Liver (tissue), 3 donors: ENCODE data around the gene MFAP2.

Source experiments
- ATF3 ChIP-seq: IDR thresholded peaks from 2 replicates; pipeline ENCODE4 v1.6.1; 2016; ENCODE audit warnings: antibody characterized with exemption
- CTCF ChIP-seq: fragments of 150-350 bp; IDR thresholded peaks from 2 replicates; pipeline ENCODE4 v1.5.1; 2017; ENCODE audit warnings: improper control_type of control experiment, low read depth, low read length; ENCODE audit not compliant: missing input control
- GABPA ChIP-seq, 2 donors: IDR thresholded peaks in 1 of 2; conservative IDR thresholded peaks in 1 of 2; 2 replicates each; pipeline ENCODE4 v1.6.1; 2016; ENCODE audit warnings: antibody characterized with exemption in 2 of 2, mild to moderate bottlenecking in 1 of 2, moderate library complexity in 1 of 2
- JUND ChIP-seq, 2 donors: IDR thresholded peaks; 2 replicates each; pipeline ENCODE4 v1.6.1; 2016; ENCODE audit warnings: antibody characterized with exemption in 2 of 2
- MAX ChIP-seq: IDR thresholded peaks from 2 replicates; pipeline ENCODE4 v1.6.1; 2016; ENCODE audit warnings: antibody characterized with exemption
- NR2F2 ChIP-seq: IDR thresholded peaks from 2 replicates; pipeline ENCODE4 v1.6.1; 2016; ENCODE audit warnings: antibody characterized with exemption
- REST ChIP-seq: IDR thresholded peaks from 2 replicates; pipeline ENCODE4 v1.6.1; 2016; ENCODE audit warnings: antibody characterized with exemption, mild to moderate bottlenecking
- SP1 ChIP-seq: IDR thresholded peaks from 2 replicates; pipeline ENCODE4 v1.6.1; 2018; ENCODE audit warnings: antibody characterized with exemption, mild to moderate bottlenecking
- TAF1 ChIP-seq: conservative IDR thresholded peaks from 2 replicates; pipeline ENCODE4 v1.6.1; 2016; ENCODE audit warnings: antibody characterized with exemption, mild to moderate bottlenecking
- YY1 ChIP-seq: IDR thresholded peaks from 2 replicates; pipeline ENCODE4 v1.6.1; 2016; ENCODE audit warnings: antibody characterized with exemption, mild to moderate bottlenecking
- ZBTB33 ChIP-seq: IDR thresholded peaks from 2 replicates; pipeline ENCODE4 v1.6.1; 2016; ENCODE audit warnings: antibody characterized with exemption
- donor health status: healthy.
- donor health status: healthy.

GRCh38 chr1:16992675-16993074 lies 12.3 kb upstream of the MFAP2 start:
- TF ChIP-seq CTCF (no peak), TAF1 (no peak), JUND (IDR thresholded peaks at IDR 0.05) (no peak), NR2F2 (no peak), SP1 (no peak), ZBTB33 (no peak), MAX (no peak), GABPA (IDR thresholded peaks at IDR 0.05 in 1 of 2, conservative IDR thresholded peaks at IDR 0.05 in 1 of 2) (no peak), ATF3 (no peak), YY1 (no peak), REST (no peak)
